DOHH2 (cell line): ENCODE measurements around the gene DLG1.

Experiments used
- H3F3A ChIP-seq: fragments of 200-600 bp; sonication (generic), shearing (Covaris generic); 2 replicates; pipeline ENCODE4 v1.6.0; 2016; ENCODE audit warnings: antibody characterized with exemption, mild to moderate bottlenecking; ENCODE audit not compliant: control insufficient read depth, insufficient read depth
- H3K27ac ChIP-seq: fragments of 200-600 bp; sonication (generic); 2 replicates; pipeline ENCODE4 v1.5.1; 2014; ENCODE audit warnings: low read depth, mild to moderate bottlenecking, low read length, moderate library complexity
- H3K27me3 ChIP-seq: fragments of 200-600 bp; sonication (generic); 2 replicates; pipeline ENCODE4 v1.6.1; 2014; ENCODE audit warnings: mild to moderate bottlenecking, low read length, mixed read lengths; ENCODE audit not compliant: control insufficient read depth
- H3K36me3 ChIP-seq: fragments of 200-600 bp; sonication (generic); 2 replicates; pipeline ENCODE4 v1.6.1; 2014; ENCODE audit warnings: mild to moderate bottlenecking, low read length, moderate library complexity, mixed read lengths; ENCODE audit not compliant: control insufficient read depth
- H3K4me1 ChIP-seq: fragments of 200-600 bp; sonication (generic); 2 replicates; pipeline ENCODE4 v1.6.1; 2014; ENCODE audit warnings: mild to moderate bottlenecking, low read length, mixed read lengths; ENCODE audit not compliant: control insufficient read depth
- H3K4me2 ChIP-seq: fragments of 200-600 bp; sonication (generic); 2 replicates; pipeline ENCODE4 v1.6.0; 2014; ENCODE audit warnings: mild to moderate bottlenecking, low read length, moderate library complexity
- H3K4me3 ChIP-seq: fragments of 200-600 bp; sonication (generic); 2 replicates; pipeline ENCODE4 v1.5.1; 2014; ENCODE audit warnings: mild to moderate bottlenecking, low read length, mixed read lengths
- H3K79me2 ChIP-seq: fragments of 200-600 bp; sonication (generic); 2 replicates; pipeline ENCODE4 v1.6.1; 2014; ENCODE audit warnings: mild to moderate bottlenecking, low read length, mixed read lengths; ENCODE audit not compliant: control insufficient read depth
- H3K9me2 ChIP-seq: fragments of 200-600 bp; sonication (generic); replicated peaks from 2 replicates; pipeline ENCODE4 v1.6.1; 2014; ENCODE audit warnings: mild to moderate bottlenecking, low read length, mixed read lengths; ENCODE audit not compliant: control insufficient read depth
- H3K9me3 ChIP-seq: fragments of 200-600 bp; sonication (generic); 2 replicates; pipeline ENCODE4 v1.6.1; 2014; ENCODE audit warnings: antibody characterized with exemption, low read length, mixed read lengths; ENCODE audit not compliant: control insufficient read depth, insufficient read depth
- H4K20me1 ChIP-seq: fragments of 200-600 bp; sonication (generic); 2 replicates; pipeline ENCODE4 v1.6.0; 2014; ENCODE audit warnings: low read depth, mild to moderate bottlenecking, antibody characterized with exemption, low read length, moderate library complexity; ENCODE audit not compliant: control insufficient read depth, insufficient read depth
- EZH2phosphoT487 ChIP-seq: fragments of 200-600 bp; sonication (generic); IDR thresholded peaks from 2 replicates; pipeline ENCODE4 v1.6.1; 2017; ENCODE audit warnings: borderline replicate concordance, mild to moderate bottlenecking, antibody characterized with exemption, low read length, moderate library complexity, mixed read lengths
- TF ChIP-seq, protein P1 (sequence below): fragments of 200-600 bp; sonication (generic); IDR thresholded peaks from one replicate; pipeline ENCODE4 v1.5.1; 2014; ENCODE audit warnings: antibody characterized with exemption, mild to moderate bottlenecking, low read depth, low read length; ENCODE audit not compliant: poor library complexity, severe bottlenecking

The DLG1 gene

DNA sequence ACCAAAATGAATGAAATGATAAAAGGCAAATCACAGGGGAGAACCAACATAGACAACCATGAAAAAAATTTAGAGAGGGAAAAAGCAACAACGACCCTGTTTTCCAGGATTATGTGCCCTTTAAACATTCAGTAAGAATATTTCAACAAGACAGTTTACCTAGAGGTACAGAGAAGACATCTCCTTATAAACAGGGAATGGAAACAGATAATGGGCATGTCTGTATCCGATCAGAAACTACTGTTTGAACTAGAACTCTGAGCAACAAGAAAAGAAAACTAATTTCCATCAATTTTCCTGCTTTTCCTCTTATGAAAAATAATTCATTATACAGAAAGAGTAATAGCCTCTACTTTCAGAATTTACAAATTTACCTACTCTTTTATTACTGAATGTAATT, 39.3 kb downstream of the DLG1 start:
- H3K4me2 ChIP-seq, result no peak overlapping the region
- peaks cover 18% of the 10 kb centered on the region for H4K20me1 ChIP-seq
- H3K9me3 ChIP-seq, result no peaks in the 10 kb centered on the region
- peaks cover 9% of the 10 kb centered on the region for H3F3A ChIP-seq
- H3K36me3 ChIP-seq, result peaks cover 12% of the 10 kb centered on the region
- no peaks in the 10 kb centered on the region for H3K9me2 ChIP-seq
- no peak overlapping the region for H3K4me3 ChIP-seq
- H3K4me1 ChIP-seq, result peaks cover 4% of the 10 kb centered on the region; the same call in 1 of the 2 replicates
- TF ChIP-seq EZH2phosphoT487, result no peak
- TF ChIP-seq, protein P1, sequence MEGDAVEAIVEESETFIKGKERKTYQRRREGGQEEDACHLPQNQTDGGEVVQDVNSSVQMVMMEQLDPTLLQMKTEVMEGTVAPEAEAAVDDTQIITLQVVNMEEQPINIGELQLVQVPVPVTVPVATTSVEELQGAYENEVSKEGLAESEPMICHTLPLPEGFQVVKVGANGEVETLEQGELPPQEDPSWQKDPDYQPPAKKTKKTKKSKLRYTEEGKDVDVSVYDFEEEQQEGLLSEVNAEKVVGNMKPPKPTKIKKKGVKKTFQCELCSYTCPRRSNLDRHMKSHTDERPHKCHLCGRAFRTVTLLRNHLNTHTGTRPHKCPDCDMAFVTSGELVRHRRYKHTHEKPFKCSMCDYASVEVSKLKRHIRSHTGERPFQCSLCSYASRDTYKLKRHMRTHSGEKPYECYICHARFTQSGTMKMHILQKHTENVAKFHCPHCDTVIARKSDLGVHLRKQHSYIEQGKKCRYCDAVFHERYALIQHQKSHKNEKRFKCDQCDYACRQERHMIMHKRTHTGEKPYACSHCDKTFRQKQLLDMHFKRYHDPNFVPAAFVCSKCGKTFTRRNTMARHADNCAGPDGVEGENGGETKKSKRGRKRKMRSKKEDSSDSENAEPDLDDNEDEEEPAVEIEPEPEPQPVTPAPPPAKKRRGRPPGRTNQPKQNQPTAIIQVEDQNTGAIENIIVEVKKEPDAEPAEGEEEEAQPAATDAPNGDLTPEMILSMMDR, result no peak
- H3K79me2 ChIP-seq, result peaks cover 84% of the 10 kb centered on the region
- no peak overlapping the region for H3K27ac ChIP-seq
- no peaks in the 10 kb centered on the region for H3K27me3 ChIP-seq

DNA sequence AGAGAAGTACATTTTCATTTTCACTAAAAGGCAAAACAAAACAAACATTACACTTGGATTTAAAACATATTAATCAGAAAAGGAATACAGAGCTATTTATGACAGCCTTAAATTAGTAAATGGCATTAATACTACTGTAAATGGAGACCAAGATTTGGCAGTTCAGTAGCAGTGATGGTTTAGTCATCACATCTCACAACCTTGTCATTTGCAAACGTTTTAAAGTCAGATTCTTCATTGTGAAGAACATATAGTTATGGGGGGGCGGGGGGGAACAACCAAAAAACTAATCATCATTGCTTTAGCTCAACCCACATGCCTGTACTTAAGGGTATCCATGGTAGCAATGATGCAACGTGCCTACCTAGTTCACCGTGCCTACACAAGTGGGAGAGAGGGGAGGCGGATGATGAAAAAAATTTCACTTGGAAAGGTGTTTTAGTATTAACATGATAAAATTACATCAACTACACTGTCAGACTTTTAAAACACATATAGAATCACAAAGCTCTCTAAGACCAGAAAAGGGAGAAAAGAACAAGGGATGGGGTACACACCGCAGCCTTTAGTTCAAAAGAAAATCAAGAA, 40.1 kb downstream of the DLG1 start:
- Histone ChIP-seq H3K36me3 (peaks cover 15% of the 10 kb centered on the region), H3K4me2 (no peak overlapping the region), H3K4me1 (peaks cover 4% of the 10 kb centered on the region; the same call in 1 of the 2 replicates), H3K9me3 (no peaks in the 10 kb centered on the region), H3K4me3 (no peak overlapping the region), H3K27ac (no peak overlapping the region), H3K79me2 (peaks cover 91% of the 10 kb centered on the region), H4K20me1 (peaks cover 18% of the 10 kb centered on the region), H3K27me3 (no peaks in the 10 kb centered on the region), H3F3A (peaks cover 9% of the 10 kb centered on the region), H3K9me2 (no peaks in the 10 kb centered on the region)
- TF ChIP-seq, protein P1, result no peak
- no peak for TF ChIP-seq EZH2phosphoT487

DNA sequence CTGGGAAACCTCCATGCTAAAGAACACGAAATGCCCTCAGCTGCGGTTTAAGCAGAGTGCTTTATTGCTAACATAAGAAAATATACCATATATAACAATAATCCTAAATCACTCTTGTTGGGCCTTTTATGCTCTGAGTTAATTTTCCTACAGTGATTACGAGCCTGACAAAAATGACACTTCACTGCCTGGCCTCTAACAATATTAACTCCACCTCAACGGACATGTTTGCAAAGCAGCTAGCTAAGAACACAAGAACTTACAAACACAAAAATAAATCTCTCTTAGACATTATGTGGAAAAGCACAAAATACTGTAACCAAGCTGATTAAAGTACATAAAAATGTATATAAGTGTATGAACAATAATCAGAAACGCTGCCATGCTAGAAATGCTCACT, 40.7 kb downstream of the DLG1 start:
- Histone ChIP-seq H3K4me1 (peaks cover 4% of the 10 kb centered on the region; the same call in 1 of the 2 replicates), H3K4me3 (no peak overlapping the region), H3K79me2 (peaks cover 91% of the 10 kb centered on the region), H4K20me1 (peaks cover 18% of the 10 kb centered on the region), H3K9me3 (no peaks in the 10 kb centered on the region), H3K27ac (no peak overlapping the region), H3K36me3 (peaks cover 15% of the 10 kb centered on the region), H3F3A (peaks cover 9% of the 10 kb centered on the region), H3K4me2 (no peak overlapping the region), H3K27me3 (no peaks in the 10 kb centered on the region), H3K9me2 (no peaks in the 10 kb centered on the region)
- TF ChIP-seq EZH2phosphoT487, result no peak

DNA sequence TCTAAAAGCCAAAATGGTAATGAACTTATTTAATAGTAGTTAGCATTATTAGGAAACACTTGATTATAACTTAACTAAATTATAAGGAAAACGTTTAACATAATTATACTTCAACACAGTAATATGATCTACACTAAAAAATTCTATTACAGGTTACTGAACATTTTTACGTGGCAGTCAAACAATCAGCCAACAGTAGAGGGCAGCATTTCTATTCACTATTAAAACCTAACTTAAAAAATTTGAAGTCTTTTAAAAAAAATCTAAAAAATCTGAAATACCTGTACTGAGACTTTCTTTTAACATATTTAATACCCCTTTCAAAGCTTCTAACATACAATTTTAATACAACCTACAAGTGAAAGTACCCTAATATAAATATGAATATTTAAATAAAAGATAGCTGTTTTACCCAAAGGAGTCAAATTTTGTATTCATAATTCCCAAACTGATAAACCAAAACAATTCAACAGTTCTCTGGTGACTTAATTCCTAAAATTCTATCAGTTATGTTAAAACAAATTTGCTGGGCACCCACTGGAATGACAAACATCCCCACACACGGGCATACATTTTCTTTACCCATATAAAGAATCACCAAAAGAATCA, 41.5 kb downstream of the DLG1 start:
- no peak for TF ChIP-seq EZH2phosphoT487
- TF ChIP-seq, protein P1, result peak; percentile 70
- H3K9me3 ChIP-seq, result no peaks in the 10 kb centered on the region
- no peak overlapping the region for H3K4me2 ChIP-seq
- H3F3A ChIP-seq, result peaks cover 9% of the 10 kb centered on the region
- H3K4me3 ChIP-seq, result no peak overlapping the region
- no peak overlapping the region for H3K27ac ChIP-seq
- H3K4me1 ChIP-seq, result peaks cover 4% of the 10 kb centered on the region; the same call in 1 of the 2 replicates
- peaks cover 21% of the 10 kb centered on the region for H3K36me3 ChIP-seq
- H3K79me2 ChIP-seq, result peaks cover 91% of the 10 kb centered on the region
- no peaks in the 10 kb centered on the region for H3K9me2 ChIP-seq
- peaks cover 18% of the 10 kb centered on the region for H4K20me1 ChIP-seq
- H3K27me3 ChIP-seq, result no peaks in the 10 kb centered on the region
